ENCODE data around the gene FBXW8.

Gene FBXW8

DNA sequence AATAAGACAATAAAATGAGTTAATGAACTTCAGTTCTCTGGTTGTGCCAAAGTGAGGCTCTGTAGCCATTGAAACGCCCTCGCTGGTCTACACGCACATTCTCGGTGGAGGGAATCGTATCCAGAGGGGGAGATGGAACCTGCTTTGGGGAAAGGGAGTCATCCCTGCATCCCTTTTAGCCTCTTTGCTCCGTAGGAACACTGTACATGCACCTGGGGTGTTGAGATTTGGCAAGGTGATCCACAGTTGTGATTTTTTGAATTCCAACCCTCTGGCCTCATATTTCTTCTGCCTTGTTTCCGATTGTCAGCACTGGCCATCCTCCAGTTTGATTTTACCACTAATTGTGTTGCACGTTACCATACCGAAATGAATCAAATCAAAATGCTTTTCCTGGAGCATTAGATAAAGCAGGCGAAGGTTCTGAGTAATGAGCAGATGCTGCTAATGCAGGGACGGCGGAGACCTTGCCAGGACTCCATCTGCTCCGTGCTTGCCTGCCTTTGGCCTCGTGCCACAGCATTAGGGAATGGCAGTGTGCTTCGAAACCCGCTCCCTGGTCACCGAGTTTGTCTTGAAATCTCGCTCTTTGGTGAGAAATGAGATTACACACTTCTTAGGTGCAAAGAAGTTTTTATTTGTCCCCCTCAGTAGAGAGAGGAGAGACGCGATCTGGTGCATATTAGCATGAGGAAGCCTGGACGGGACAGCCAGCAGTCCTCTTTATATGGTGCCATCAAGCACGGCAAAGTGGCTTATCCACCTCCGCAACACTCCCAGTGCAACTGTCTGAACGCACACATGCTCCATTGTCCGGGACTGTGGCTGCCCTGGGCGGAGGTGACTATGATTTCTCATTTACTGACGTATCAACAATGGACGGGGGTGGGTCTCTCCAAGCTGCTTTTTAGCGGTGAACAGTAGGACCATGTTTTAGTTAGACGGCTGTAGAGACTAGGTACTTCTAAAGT lies 59.1 kb downstream of the FBXW8 start:
- Histone ChIP-seq H3K9me3 (replicated peaks in 1 of 2; ENCODE audit: control insufficient read depth in 2 of 2, insufficient read depth in 1 of 2, low read depth in 1 of 2, low read length in 2 of 2) (no peaks in the 10 kb centered on the region), H2BK15ac (ENCODE audit: low read length) (no peak overlapping the region), H2BK5ac (ENCODE audit: low read length) (no peak overlapping the region), H3K4me1 (ENCODE audit: control insufficient read depth in 2 of 2, insufficient read depth in 1 of 2, low read depth in 1 of 2, low read length in 2 of 2) (peaks cover 0 to 9% of the 10 kb centered on the region in 2 donors), H3K4me2 (ENCODE audit: insufficient read depth, low read length, poor library complexity, severe bottlenecking) (no peak overlapping the region), H3K18ac (ENCODE audit: low read length) (peak overlapping the region; percentile 27), H2AK5ac (ENCODE audit: low read depth, low read length) (no peak overlapping the region), H2BK120ac (ENCODE audit: low read depth, low read length) (no peak overlapping the region), H2BK12ac (ENCODE audit: low read length) (no peak overlapping the region), H3K9ac (ENCODE audit: low read depth, low read length, poor library complexity) (no peak overlapping the region), H3K79me1 (ENCODE audit: low read depth, low read length) (no peaks in the 10 kb centered on the region), H3K27ac (replicated peaks; ENCODE audit: low read length) (peak overlapping the region; percentile 20), H3K36me3 (replicated peaks in 1 of 2; ENCODE audit: control insufficient read depth in 2 of 2, insufficient read depth in 2 of 2, low read length in 2 of 2) (peaks cover 10 to 79% of the 10 kb centered on the region in 2 donors), H2AFZ (ENCODE audit: low read length) (no peak overlapping the region), H3K27me3 (ENCODE audit: control insufficient read depth in 3 of 3, insufficient read depth in 3 of 3, low read depth in 1 of 3, low read length in 3 of 3) (no peaks in the 10 kb centered on the region), H3K14ac (ENCODE audit: low read length) (no peak overlapping the region), H3K4me3 (ENCODE audit: low read length in 2 of 2) (no peak overlapping the region), H4K8ac (ENCODE audit: low read depth, low read length) (peak overlapping the region; percentile 19), H3K23ac (ENCODE audit: low read depth, low read length, poor library complexity) (no peak overlapping the region), H3K4ac (ENCODE audit: low read length) (no peak overlapping the region), H4K91ac (ENCODE audit: low read depth, low read length, poor library complexity) (no peak overlapping the region)
- no peak for DNase-seq (ENCODE audit: low spot score)
- WGBS, 2 donors (ENCODE audit: extremely low coverage in 2 of 2, insufficient read length in 2 of 2, insufficient replicate concordance in 1 of 2), result no CpG with 5 or more reads among the region's 30 CpGs

DNA sequence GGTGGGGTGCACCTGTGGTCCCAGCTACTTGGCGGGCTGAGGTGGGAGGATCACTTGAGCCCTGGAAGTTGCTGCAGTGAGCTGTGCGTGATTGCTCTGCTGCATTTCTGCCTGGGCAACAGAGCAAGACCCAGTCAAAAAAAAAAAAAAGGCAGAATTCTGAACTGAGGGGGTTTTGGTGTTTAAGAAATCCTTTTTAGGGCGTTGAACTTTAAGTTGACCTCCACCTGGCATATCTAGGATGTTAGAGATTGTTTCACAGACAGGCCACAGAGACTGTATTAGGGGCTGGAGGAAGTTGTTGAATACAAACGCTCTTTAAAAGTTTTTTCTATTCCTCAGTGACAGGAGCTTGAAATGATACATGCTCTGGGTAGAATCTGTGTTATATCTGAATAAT lies 60.5 kb downstream of the FBXW8 start:
- Histone ChIP-seq H3K27me3 (ENCODE audit: control insufficient read depth in 3 of 3, insufficient read depth in 3 of 3, low read depth in 1 of 3, low read length in 3 of 3) (no peaks in the 10 kb centered on the region), H3K14ac (ENCODE audit: low read length) (no peak overlapping the region), H3K36me3 (replicated peaks in 1 of 2; ENCODE audit: control insufficient read depth in 2 of 2, insufficient read depth in 2 of 2, low read length in 2 of 2) (peaks cover 7 to 67% of the 10 kb centered on the region in 2 donors), H3K4ac (ENCODE audit: low read length) (no peak overlapping the region), H3K4me2 (ENCODE audit: insufficient read depth, low read length, poor library complexity, severe bottlenecking) (no peak overlapping the region), H3K4me3 (ENCODE audit: low read length in 2 of 2) (no peak overlapping the region), H3K18ac (ENCODE audit: low read length) (no peak overlapping the region), H3K27ac (replicated peaks; ENCODE audit: low read length) (no peak overlapping the region), H2AFZ (ENCODE audit: low read length) (no peak overlapping the region), H3K9ac (ENCODE audit: low read depth, low read length, poor library complexity) (no peak overlapping the region), H2BK5ac (ENCODE audit: low read length) (no peak overlapping the region), H3K23ac (ENCODE audit: low read depth, low read length, poor library complexity) (no peak overlapping the region), H3K79me1 (ENCODE audit: low read depth, low read length) (no peaks in the 10 kb centered on the region), H2BK12ac (ENCODE audit: low read length) (no peak overlapping the region), H2BK15ac (ENCODE audit: low read length) (no peak overlapping the region), H4K8ac (ENCODE audit: low read depth, low read length) (no peak overlapping the region), H3K9me3 (replicated peaks in 1 of 2; ENCODE audit: control insufficient read depth in 2 of 2, insufficient read depth in 1 of 2, low read depth in 1 of 2, low read length in 2 of 2) (no peaks in the 10 kb centered on the region), H2BK120ac (ENCODE audit: low read depth, low read length) (no peak overlapping the region), H3K4me1 (ENCODE audit: control insufficient read depth in 2 of 2, insufficient read depth in 1 of 2, low read depth in 1 of 2, low read length in 2 of 2) (peaks cover 0 to 9% of the 10 kb centered on the region in 2 donors), H2AK5ac (ENCODE audit: low read depth, low read length) (no peak overlapping the region), H4K91ac (ENCODE audit: low read depth, low read length, poor library complexity) (no peak overlapping the region)
- no CpG with 5 or more reads among the region's 4 CpGs for WGBS, 2 donors (ENCODE audit: extremely low coverage in 2 of 2, insufficient read length in 2 of 2, insufficient replicate concordance in 1 of 2)
- no peak for DNase-seq (ENCODE audit: low spot score)

DNA sequence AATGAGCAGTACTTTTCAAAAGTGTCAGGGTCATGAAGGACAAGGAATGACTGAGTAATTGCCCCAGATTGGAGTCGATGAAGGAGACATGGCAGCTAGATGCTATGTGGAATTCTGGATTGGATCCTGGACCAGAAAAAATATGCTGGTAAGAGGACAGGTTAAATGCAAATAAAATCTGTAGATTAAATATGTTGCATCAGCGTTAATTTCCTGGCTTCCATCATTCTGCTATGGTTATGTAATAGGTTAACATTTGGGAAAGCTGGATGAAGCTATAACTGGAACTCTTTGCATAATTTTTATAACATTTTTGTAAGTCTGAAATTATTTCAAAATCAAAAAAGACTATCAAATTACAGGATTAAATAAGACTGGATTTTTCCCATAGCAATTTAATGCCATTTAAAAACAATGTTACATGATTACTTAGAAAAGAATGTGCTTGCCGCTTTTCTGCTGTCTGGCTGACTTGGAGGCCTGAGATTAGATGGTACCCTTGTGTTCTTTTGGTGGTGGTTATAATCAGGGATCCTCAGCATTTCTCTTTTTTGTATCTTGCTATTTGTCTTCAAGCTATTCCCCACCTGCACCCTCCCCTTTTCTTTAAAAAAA lies 65.1 kb downstream of the FBXW8 start:
- H3K27me3 ChIP-seq (ENCODE audit: control insufficient read depth in 3 of 3, insufficient read depth in 3 of 3, low read depth in 1 of 3, low read length in 3 of 3), result no peaks in the 10 kb centered on the region
- no peak overlapping the region for H2BK120ac ChIP-seq (ENCODE audit: low read depth, low read length)
- H3K79me1 ChIP-seq (ENCODE audit: low read depth, low read length), result no peaks in the 10 kb centered on the region
- H3K36me3 ChIP-seq (replicated peaks in 1 of 2; ENCODE audit: control insufficient read depth in 2 of 2, insufficient read depth in 2 of 2, low read length in 2 of 2), result peaks cover 5 to 28% of the 10 kb centered on the region in 2 donors
- no peak overlapping the region for H3K4me2 ChIP-seq (ENCODE audit: insufficient read depth, low read length, poor library complexity, severe bottlenecking)
- H3K14ac ChIP-seq (ENCODE audit: low read length), result no peak overlapping the region
- WGBS, 2 donors (ENCODE audit: extremely low coverage in 2 of 2, insufficient read length in 2 of 2, insufficient replicate concordance in 1 of 2), result no CpG with 5 or more reads among the region's 3 CpGs
- no peak overlapping the region for H2AFZ ChIP-seq (ENCODE audit: low read length)
- no peak overlapping the region for H3K23ac ChIP-seq (ENCODE audit: low read depth, low read length, poor library complexity)
- no peak overlapping the region for H3K18ac ChIP-seq (ENCODE audit: low read length)
- H2AK5ac ChIP-seq (ENCODE audit: low read depth, low read length), result no peak overlapping the region
- no peak overlapping the region for H3K4ac ChIP-seq (ENCODE audit: low read length)
- H3K9me3 ChIP-seq (replicated peaks in 1 of 2; ENCODE audit: control insufficient read depth in 2 of 2, insufficient read depth in 1 of 2, low read depth in 1 of 2, low read length in 2 of 2), result no peaks in the 10 kb centered on the region
- no peak overlapping the region for H2BK5ac ChIP-seq (ENCODE audit: low read length)
- DNase-seq (ENCODE audit: low spot score), result no peak
- no peak overlapping the region for H3K4me3 ChIP-seq (ENCODE audit: low read length in 2 of 2)
- H4K91ac ChIP-seq (ENCODE audit: low read depth, low read length, poor library complexity), result no peak overlapping the region
- no peak overlapping the region for H3K9ac ChIP-seq (ENCODE audit: low read depth, low read length, poor library complexity)
- peaks cover 0 to 5% of the 10 kb centered on the region in 2 donors for H3K4me1 ChIP-seq (ENCODE audit: control insufficient read depth in 2 of 2, insufficient read depth in 1 of 2, low read depth in 1 of 2, low read length in 2 of 2)
- H4K8ac ChIP-seq (ENCODE audit: low read depth, low read length), result no peak overlapping the region
- H3K27ac ChIP-seq (replicated peaks; ENCODE audit: low read length), result no peak overlapping the region
- no peak overlapping the region for H2BK15ac ChIP-seq (ENCODE audit: low read length)
- no peak overlapping the region for H2BK12ac ChIP-seq (ENCODE audit: low read length)

Measured in neuronal stem cell (in vitro differentiated cells).